HEK293 (cell line): ENCODE data around the gene CYP17A1.

Source experiments
- CTCF ChIA-PET: fragments of 350-600 bp; formaldehyde crosslinking; extraction: SDS; loops from one replicate; lab custom pipeline; 2021; ENCODE audit warnings: antibody characterized with exemption; lab: Yijun Ruan, JAX
- POLR2A ChIA-PET: fragments of 300-600 bp; formaldehyde crosslinking; extraction: SDS; loops from one replicate; lab custom pipeline; 2020; ENCODE audit warnings: antibody characterized with exemption, inconsistent platforms; lab: Yijun Ruan, JAX
- H3K27ac ChIP-seq: fragments of 200-500 bp; sonication (Bioruptor generic); 2 replicates; pipeline ENCODE4 v1.5.1; 2014; ENCODE audit warnings: low read depth, low read length, control low read depth, inconsistent platforms; ENCODE audit errors: extremely low read depth
- H3K36me3 ChIP-seq, 2 experiments: fragments of 200-500 bp in 1 of 2; sonication (Bioruptor generic) in 1 of 2; 1 replicate in 1 of 2; 2 replicates in 1 of 2; pipeline ENCODE4 v1.5.1; 2014 to 2017; ENCODE audit warnings: inconsistent platforms in 2 of 2, low read length in 2 of 2; ENCODE audit not compliant: control insufficient read depth in 2 of 2, insufficient read depth in 1 of 2
- H3K4me1 ChIP-seq: fragments of 200-500 bp; sonication (Bioruptor generic); 2 replicates; pipeline ENCODE4 v1.5.1; 2014; ENCODE audit warnings: mild to moderate bottlenecking, low read length, inconsistent platforms; ENCODE audit not compliant: control insufficient read depth, insufficient read depth
- H3K4me3 ChIP-seq: 2 replicates; pipeline ENCODE4 v1.5.1; 2011; ENCODE audit warnings: low read depth, mild to moderate bottlenecking, control low read depth, low read length, moderate library complexity
- H3K9me3 ChIP-seq: fragments of 200-500 bp; sonication (Bioruptor generic); 2 replicates; pipeline ENCODE4 v1.5.1; 2014; ENCODE audit warnings: low read depth, low read length, inconsistent platforms; ENCODE audit not compliant: control insufficient read depth, insufficient read depth
- ATF2 ChIP-seq: fragments of 450-650 bp; formaldehyde crosslinking; IDR thresholded peaks from 2 replicates; pipeline ENCODE4 v1.5.1; 2016; ENCODE audit warnings: missing biosample characterization, missing genetic modification characterization, low read depth
- EGR2 ChIP-seq: fragments of 450-650 bp; formaldehyde crosslinking; IDR thresholded peaks from 2 replicates; pipeline ENCODE4 v1.5.1; 2016; ENCODE audit warnings: low read depth, missing biosample characterization, missing genetic modification characterization
- RBAK ChIP-seq: fragments of 450-650 bp; formaldehyde crosslinking; IDR thresholded peaks from 2 replicates; pipeline ENCODE4 v1.5.1; 2016; ENCODE audit warnings: missing biosample characterization, missing genetic modification characterization
- REPIN1 ChIP-seq: fragments of 450-650 bp; formaldehyde crosslinking; IDR thresholded peaks from 2 replicates; pipeline ENCODE4 v1.5.1; 2017; ENCODE audit warnings: missing biosample characterization, missing genetic modification characterization, low read depth
- WT1 ChIP-seq: fragments of 450-650 bp; formaldehyde crosslinking; IDR thresholded peaks from 2 replicates; pipeline ENCODE4 v1.5.1; 2016; ENCODE audit warnings: missing biosample characterization, missing genetic modification characterization
- ZBTB10 ChIP-seq: fragments of 450-650 bp; formaldehyde crosslinking; IDR thresholded peaks from 2 replicates; pipeline ENCODE4 v1.5.1; 2016; ENCODE audit warnings: missing biosample characterization, missing genetic modification characterization
- ZFP3 ChIP-seq: fragments of 450-650 bp; formaldehyde crosslinking; IDR thresholded peaks from 2 replicates; pipeline ENCODE4 v1.5.1; 2016; ENCODE audit warnings: low read depth, missing biosample characterization, missing genetic modification characterization
- ZFP37 ChIP-seq: fragments of 450-650 bp; formaldehyde crosslinking; IDR thresholded peaks from 2 replicates; pipeline ENCODE4 v1.5.1; 2016; ENCODE audit warnings: missing biosample characterization, missing genetic modification characterization
- ZNF138 ChIP-seq: fragments of 450-650 bp; formaldehyde crosslinking; IDR thresholded peaks from 2 replicates; pipeline ENCODE4 v1.5.1; 2016; ENCODE audit warnings: missing biosample characterization, missing genetic modification characterization, borderline replicate concordance
- ZNF211 ChIP-seq: fragments of 450-650 bp; formaldehyde crosslinking; IDR thresholded peaks from 2 replicates; pipeline ENCODE4 v1.5.1; 2016; ENCODE audit warnings: low read depth, missing biosample characterization, missing genetic modification characterization
- ZNF24 ChIP-seq: fragments of 450-650 bp; formaldehyde crosslinking; IDR thresholded peaks from 2 replicates; pipeline ENCODE4 v1.5.1; 2016; ENCODE audit warnings: missing biosample characterization, missing genetic modification characterization
- ZNF26 ChIP-seq: fragments of 450-650 bp; formaldehyde crosslinking; IDR thresholded peaks from 2 replicates; pipeline ENCODE4 v1.5.1; 2016; ENCODE audit warnings: missing biosample characterization, missing genetic modification characterization
- ZNF335 ChIP-seq: fragments of 450-650 bp; formaldehyde crosslinking; conservative IDR thresholded peaks from 2 replicates; pipeline ENCODE4 v1.5.1; 2016; ENCODE audit warnings: missing biosample characterization, missing genetic modification characterization
- ZNF350 ChIP-seq: fragments of 450-650 bp; formaldehyde crosslinking; IDR thresholded peaks from 2 replicates; pipeline ENCODE4 v1.5.0; 2017; ENCODE audit warnings: missing biosample characterization, mild to moderate bottlenecking, missing genetic modification characterization
- ZNF561 ChIP-seq: fragments of 450-650 bp; IDR thresholded peaks from 2 replicates; pipeline ENCODE4 v1.5.1; 2018; ENCODE audit warnings: missing biosample characterization, missing genetic modification characterization, borderline replicate concordance
- ZNF580 ChIP-seq: fragments of 450-650 bp; formaldehyde crosslinking; IDR thresholded peaks from 2 replicates; pipeline ENCODE4 v1.5.1; 2016; ENCODE audit warnings: missing biosample characterization, missing genetic modification characterization
- ZNF621 ChIP-seq: fragments of 450-650 bp; formaldehyde crosslinking; IDR thresholded peaks from 2 replicates; pipeline ENCODE4 v1.5.1; 2017; ENCODE audit warnings: missing biosample characterization, missing genetic modification characterization
- ZNF664 ChIP-seq: fragments of 450-650 bp; formaldehyde crosslinking; IDR thresholded peaks from 2 replicates; pipeline ENCODE4 v1.5.1; 2016; ENCODE audit warnings: missing biosample characterization, missing genetic modification characterization
- ZNF670 ChIP-seq: fragments of 450-650 bp; formaldehyde crosslinking; IDR thresholded peaks from 2 replicates; pipeline ENCODE4 v1.5.1; 2016; ENCODE audit warnings: missing biosample characterization, missing genetic modification characterization, low read depth

Gene CYP17A1

GRCh38 chr10:102804382-102805055 is 32.7 kb downstream of the CYP17A1 start (continued):
- TF ChIP-seq ZNF580 (tag by site-specific recombination) (no peak), ATF2 (tag by site-specific recombination) (no peak), ZNF211 (tag by site-specific recombination) (no peak), ZBTB10 (tag by site-specific recombination) (no peak), REPIN1 (no peak), RBAK (no peak), ZNF350 (no peak), ZFP3 (tag by site-specific recombination) (no peak)
- TF ChIP-seq, all 188 proteins: peak for 0

GRCh38 chr10:102802920-102803534 is 34.2 kb downstream of the CYP17A1 start:
- TF ChIP-seq EGR2 (tag by site-specific recombination) = no peak
- no peak for TF ChIP-seq ZNF335 (tag by site-specific recombination)
- no peak for TF ChIP-seq ZNF670 (tag by site-specific recombination)
- no peak for TF ChIP-seq ZNF621 (tag by site-specific recombination)
- TF ChIP-seq ZNF664 (tag by site-specific recombination) = no peak
- no peak for TF ChIP-seq ZNF26 (tag by site-specific recombination)
- TF ChIP-seq WT1 (tag by site-specific recombination) = no peak
- TF ChIP-seq ZFP37 (tag by site-specific recombination) = no peak
- no peak for TF ChIP-seq ZNF138
- TF ChIP-seq ZNF24 (tag by site-specific recombination) = no peak
- no peak for TF ChIP-seq ZNF561 (tag by site-specific recombination)
- Histone ChIP-seq H3K27ac (no peak overlapping the region), H3K36me3 (peaks cover 3 to 32% of the 10 kb centered on the region in 2 experiments; a peak in 2 of 3 replicates), H3K4me3 (no peak overlapping the region), H3K4me1 (no peaks in the 10 kb centered on the region), H3K9me3 (no peaks in the 10 kb centered on the region)
- CTCF ChIA-PET = interaction anchor here (0.6 kb wide), 1 partner anchor 76 kb away, joined by 5 read pairs; no protein-coding TSS in a partner anchor
- POLR2A ChIA-PET = no interaction called here
